Measurements from ENCODE around the gene TULP4. TPM values are rescaled to one million over a fixed set of nuclear protein-coding genes. Genes with fewer than 3 reads are reported as not detected.

Gene TULP4
- total RNA-seq, 1 experiment from 2014 or later, result 210 TPM

DNA sequence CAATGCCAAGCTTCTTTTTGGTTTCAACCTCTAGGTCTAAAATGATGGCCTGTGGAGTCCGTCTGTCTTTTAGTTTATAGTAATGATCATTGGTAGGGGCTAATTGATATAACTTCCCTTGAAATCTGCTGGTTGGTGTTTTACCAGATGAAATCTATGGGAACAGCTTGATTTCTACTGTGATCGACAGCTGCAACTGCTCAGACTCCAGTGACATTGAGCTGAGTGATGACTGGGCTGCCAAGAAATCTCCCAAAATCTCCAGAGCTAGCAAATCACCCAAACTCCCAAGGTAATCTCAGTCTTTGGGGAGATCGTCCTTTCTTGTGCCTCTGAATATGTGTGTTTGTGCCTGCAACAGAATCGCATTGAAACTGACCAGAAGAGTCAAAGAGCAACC, 177.2 kb downstream of the TULP4 start:
- DNase-seq, result no peak
- Histone ChIP-seq H3K27me3 (no peaks in the 10 kb centered on the region), H3K9me3 (replicated peaks) (no peaks in the 10 kb centered on the region), H3K27ac (no peak overlapping the region), H3K4me1 (0 out of 2 replicates have a peak, but pooled peaks cover 4% of the 10 kb centered on the region), H3K4me3 (no peak overlapping the region), H3K36me3 (peaks cover 27% of the 10 kb centered on the region)

DNA sequence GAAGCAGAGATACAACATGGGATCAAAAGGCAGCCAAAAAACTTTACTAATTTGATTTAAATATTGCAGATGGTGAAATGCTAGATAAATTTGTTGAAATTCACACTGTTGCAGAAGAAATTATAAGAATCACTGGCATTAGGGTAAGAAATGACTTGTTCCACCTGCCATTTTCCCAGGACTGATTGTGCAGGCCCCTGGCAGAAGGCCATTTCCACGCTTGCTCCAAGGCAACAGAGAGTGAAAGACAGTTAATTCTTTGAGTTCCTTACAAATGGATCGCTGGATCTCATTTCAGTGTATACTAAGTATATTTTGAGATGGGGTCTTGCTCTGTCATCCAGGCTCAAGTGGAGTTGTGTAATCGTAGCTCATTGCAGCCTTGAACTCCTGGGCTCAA, 180.6 kb downstream of the TULP4 start:
- no peak for DNase-seq
- H3K4me3 ChIP-seq, result no peak overlapping the region
- H3K9me3 ChIP-seq (replicated peaks), result no peaks in the 10 kb centered on the region
- H3K4me1 ChIP-seq, result peaks cover 5% of the 10 kb centered on the region; the same call in 1 of the 2 replicates
- peaks cover 37% of the 10 kb centered on the region for H3K36me3 ChIP-seq
- H3K27ac ChIP-seq, result no peak overlapping the region
- H3K27me3 ChIP-seq, result no peaks in the 10 kb centered on the region

DNA sequence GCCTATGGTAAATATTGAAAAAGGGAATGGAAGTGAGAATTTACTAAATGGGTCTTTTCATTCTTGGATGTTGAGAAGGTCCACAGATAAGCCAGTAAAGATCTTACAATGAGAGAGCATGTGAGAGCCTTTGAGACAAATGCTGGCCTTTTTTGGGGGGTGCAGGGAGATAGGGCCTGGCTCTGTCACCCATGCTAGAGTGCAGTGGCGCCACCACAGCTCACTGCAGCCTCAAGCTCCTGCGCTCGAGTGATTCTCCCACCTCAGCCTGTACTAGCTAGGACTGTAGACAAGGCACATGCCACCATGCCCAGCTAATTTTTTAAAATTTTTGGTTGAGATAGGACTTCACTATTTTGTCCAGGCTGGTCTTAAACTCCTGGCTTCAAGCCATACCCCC, 184.4 kb downstream of the TULP4 start:
- Histone ChIP-seq H3K9me3 (replicated peaks) (no peaks in the 10 kb centered on the region), H3K36me3 (peaks cover 49% of the 10 kb centered on the region), H3K27ac (no peak overlapping the region), H3K27me3 (no peaks in the 10 kb centered on the region), H3K4me3 (no peak overlapping the region), H3K4me1 (peaks cover 31% of the 10 kb centered on the region)
- no peak for DNase-seq

DNA sequence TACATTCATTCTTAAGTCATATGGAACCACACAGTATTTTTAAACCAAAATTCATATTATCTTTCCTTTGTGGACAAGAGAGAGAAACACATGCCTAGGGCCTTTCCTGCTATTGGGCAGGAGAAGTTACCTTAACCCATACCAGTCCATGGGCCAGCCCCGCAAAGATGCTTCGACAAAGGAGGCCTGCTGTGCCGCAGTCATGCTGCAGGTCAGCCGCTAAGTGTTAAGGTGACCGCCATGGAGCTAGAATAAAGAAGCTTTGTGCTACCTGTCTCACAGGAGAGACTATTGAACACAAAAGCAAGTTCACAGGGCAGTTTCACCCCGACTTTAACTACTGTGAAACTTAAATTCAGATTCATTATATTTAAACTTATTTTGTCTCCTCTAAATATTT, 185.4 kb downstream of the TULP4 start:
- Histone ChIP-seq H3K27ac (no peak overlapping the region), H3K4me1 (peaks cover 31% of the 10 kb centered on the region), H3K4me3 (no peak overlapping the region), H3K9me3 (replicated peaks) (no peaks in the 10 kb centered on the region), H3K27me3 (no peaks in the 10 kb centered on the region), H3K36me3 (peaks cover 56% of the 10 kb centered on the region)
- DNase-seq, result no peak

DNA sequence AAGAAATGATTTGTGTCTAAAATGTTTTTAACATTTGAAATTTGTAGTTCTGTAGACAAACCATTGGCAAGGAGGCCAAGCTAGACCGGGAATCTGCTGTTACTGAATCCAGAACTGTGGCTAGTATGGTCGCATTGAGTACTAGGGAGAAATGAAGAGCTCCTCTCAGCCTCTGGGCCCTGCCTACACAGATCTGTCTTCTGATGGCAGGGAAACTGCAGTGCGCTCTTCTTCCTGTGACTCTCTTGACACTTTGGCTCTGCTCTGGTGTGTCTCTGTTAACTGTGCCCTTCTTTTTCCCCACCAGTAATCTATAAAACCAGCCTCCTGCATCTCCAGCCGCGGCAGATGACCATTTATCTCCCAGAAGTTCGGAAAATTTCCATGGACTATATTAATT, 186.1 kb downstream of the TULP4 start:
- Histone ChIP-seq H3K27ac (peak overlapping the region; percentile 94; the same call in 1 of the 2 replicates), H3K4me3 (no peak overlapping the region), H3K4me1 (peaks cover 31% of the 10 kb centered on the region), H3K27me3 (no peaks in the 10 kb centered on the region), H3K36me3 (peaks cover 63% of the 10 kb centered on the region), H3K9me3 (replicated peaks) (no peaks in the 10 kb centered on the region)
- DNase-seq, result no peak

DNA sequence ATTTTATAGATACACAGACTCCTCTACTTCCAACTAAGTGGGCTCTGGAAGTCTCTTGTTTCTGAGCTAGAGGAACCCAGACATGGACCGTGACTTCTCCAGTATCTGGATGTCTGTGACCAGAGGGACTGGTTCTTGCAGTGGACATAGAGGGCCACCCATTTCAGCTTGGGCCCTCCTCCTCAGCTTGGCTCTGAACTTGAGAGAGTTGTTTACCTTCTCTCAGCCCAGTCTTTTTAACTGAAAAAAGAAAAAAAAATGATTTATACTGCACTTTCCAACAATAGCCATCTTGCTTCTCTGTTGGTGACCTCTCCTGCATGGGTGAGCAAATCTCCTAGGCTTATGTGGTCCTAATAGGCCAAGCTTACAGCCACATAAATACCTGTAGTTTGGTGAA, 187.3 kb downstream of the TULP4 start:
- Histone ChIP-seq H3K27ac (peak overlapping the region; percentile 94), H3K4me3 (no peak overlapping the region), H3K36me3 (peaks cover 71% of the 10 kb centered on the region), H3K9me3 (replicated peaks) (no peaks in the 10 kb centered on the region), H3K4me1 (peaks cover 31% of the 10 kb centered on the region), H3K27me3 (no peaks in the 10 kb centered on the region)
- DNase-seq, result no peak

DNA sequence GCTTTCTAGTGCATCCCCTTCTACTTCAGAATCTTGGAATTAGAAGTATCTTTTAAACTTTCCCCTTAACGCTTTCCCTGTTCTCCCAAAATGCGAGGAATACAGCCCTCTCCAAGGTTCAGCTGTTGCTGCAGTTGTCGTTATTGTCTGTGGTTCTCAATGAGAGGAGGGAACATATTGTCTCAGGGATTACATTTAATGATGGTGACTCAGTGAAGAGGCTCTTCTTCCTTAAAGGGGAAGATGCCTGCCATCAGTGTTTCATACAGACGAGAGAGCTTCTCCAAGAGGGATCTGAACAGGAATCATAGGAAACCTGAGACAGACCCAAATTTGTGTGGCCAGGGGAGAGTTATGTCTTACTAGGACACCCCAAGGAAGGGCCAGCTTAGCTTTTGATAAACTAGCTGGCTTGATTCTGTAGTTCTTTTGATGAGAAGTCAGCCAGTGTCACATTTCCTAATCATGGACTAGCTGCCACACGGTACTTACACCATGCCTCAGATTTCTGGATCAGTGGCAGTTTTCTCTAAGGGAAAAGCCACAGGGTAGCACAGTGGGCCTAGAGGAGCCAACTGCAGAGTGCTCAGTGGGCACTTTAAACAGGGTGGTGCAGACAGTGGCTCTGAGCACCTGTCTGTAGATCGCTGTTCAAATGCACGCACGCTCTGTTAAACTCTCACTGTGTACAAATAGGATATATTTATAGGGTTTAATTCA, 187.9 kb downstream of the TULP4 start:
- peak; percentile 69 to 90 for DNase-seq
- Histone ChIP-seq H3K27me3 (no peaks in the 10 kb centered on the region), H3K36me3 (peaks cover 71% of the 10 kb centered on the region), H3K9me3 (replicated peaks) (no peaks in the 10 kb centered on the region), H3K4me1 (peaks cover 31% of the 10 kb centered on the region), H3K4me3 (no peak overlapping the region), H3K27ac (peak overlapping the region; percentile 94)

DNA sequence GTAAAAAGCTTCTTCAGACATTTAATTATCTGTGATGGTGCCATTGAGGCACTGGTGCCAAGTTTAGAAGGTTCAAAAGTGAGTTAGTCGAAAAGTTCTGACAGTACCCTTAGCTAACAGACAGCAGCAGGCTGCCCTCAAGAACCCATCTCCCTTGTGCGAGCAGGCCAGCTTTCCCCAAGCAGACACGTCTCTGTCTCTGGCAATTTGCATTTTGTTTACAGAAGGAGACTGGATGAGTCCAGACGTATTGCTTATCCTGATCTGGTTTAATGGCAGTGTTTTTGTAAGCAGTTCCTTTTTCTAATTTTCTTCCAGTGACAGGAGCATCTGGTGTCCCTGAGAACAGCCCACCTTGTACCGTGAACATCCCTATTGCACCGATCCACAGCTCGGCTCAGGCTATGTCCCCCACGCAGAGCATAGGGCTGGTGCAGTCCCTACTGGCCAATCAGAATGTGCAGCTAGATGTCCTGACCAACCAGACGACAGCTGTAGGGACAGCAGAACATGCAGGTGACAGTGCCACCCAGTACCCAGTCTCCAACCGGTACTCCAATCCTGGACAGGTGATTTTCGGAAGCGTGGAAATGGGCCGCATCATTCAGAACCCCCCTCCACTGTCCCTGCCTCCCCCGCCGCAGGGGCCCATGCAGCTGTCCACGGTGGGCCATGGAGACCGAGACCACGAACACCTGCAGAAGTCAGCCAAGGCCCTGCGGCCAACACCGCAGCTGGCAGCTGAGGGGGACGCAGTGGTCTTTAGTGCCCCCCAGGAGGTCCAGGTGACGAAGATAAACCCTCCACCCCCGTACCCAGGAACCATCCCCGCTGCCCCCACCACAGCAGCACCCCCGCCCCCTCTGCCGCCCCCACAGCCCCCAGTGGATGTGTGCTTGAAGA, 189.3 kb downstream of the TULP4 start:
- no peaks in the 10 kb centered on the region for H3K27me3 ChIP-seq
- no peaks in the 10 kb centered on the region for H3K9me3 ChIP-seq (replicated peaks)
- H3K4me3 ChIP-seq, result no peak overlapping the region
- peaks cover 31% of the 10 kb centered on the region for H3K4me1 ChIP-seq
- no peak for DNase-seq
- H3K27ac ChIP-seq, result peak overlapping the region; percentile 94
- H3K36me3 ChIP-seq, result peaks cover 68% of the 10 kb centered on the region

- peaks cover 69% of the 10 kb centered on the region for H3K36me3 ChIP-seq
Measured at GRCh38 chr6:158502263-158502950, 190.1 kb downstream of the TULP4 start.

GRCh38 chr6:158503222-158503621, 191.0 kb downstream of the TULP4 start:
- no peak for DNase-seq
- no peak overlapping the region for H3K27ac ChIP-seq
- H3K9me3 ChIP-seq (replicated peaks), result no peaks in the 10 kb centered on the region
- H3K36me3 ChIP-seq, result peaks cover 68% of the 10 kb centered on the region
- H3K4me1 ChIP-seq, result peaks cover 28% of the 10 kb centered on the region
- no peak overlapping the region for H3K4me3 ChIP-seq
- H3K27me3 ChIP-seq, result no peaks in the 10 kb centered on the region

More at GRCh38 chr6:158502263-158502950, 190.1 kb downstream of the TULP4 start:
- Histone ChIP-seq H3K4me3 (no peak overlapping the region), H3K9me3 (replicated peaks) (no peaks in the 10 kb centered on the region), H3K27ac (no peak overlapping the region), H3K27me3 (no peaks in the 10 kb centered on the region), H3K4me1 (peaks cover 31% of the 10 kb centered on the region)
- no peak for DNase-seq

DNA sequence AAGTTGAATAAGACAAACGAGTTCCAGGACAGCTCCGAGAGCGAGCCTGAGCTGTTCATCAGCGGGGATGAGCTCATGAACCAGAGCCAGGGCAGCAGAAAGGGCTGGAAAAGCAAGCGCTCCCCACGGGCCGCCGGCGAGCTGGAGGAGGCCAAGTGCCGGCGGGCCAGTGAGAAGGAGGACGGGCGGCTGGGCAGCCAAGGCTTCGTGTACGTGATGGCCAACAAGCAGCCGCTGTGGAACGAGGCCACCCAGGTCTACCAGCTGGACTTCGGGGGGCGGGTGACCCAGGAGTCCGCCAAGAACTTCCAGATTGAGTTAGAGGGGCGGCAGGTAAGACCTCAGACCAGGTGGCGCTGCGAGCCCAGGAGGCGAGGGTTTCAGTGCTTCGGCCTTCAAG, 191.6 kb downstream of the TULP4 start:
- Histone ChIP-seq H3K36me3 (peaks cover 66% of the 10 kb centered on the region), H3K27me3 (no peaks in the 10 kb centered on the region), H3K9me3 (replicated peaks) (no peaks in the 10 kb centered on the region), H3K4me3 (no peak overlapping the region), H3K4me1 (peaks cover 25% of the 10 kb centered on the region), H3K27ac (no peak overlapping the region)
- DNase-seq, result no peak

DNA sequence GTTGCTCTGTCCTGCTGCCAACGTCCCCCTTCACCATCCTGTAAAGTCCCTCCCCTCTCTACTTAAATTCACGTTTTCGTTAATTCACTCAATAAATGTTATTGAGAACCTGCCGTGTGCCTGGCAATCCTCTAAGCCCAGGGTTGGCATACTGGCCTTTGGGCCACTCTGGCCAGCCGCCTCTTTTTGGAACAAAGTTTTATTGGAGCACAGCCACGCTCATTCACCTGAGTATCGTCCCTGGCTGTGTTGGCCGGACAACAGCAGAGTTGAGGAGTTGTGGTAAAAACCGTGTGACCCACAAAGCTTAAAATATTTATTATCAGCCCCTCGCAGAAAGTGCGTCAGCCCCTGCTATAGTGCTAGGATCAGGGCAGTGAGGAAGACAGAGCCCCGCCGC, 192.9 kb downstream of the TULP4 start:
- Histone ChIP-seq H3K36me3 (peaks cover 60% of the 10 kb centered on the region), H3K9me3 (replicated peaks) (no peaks in the 10 kb centered on the region), H3K27ac (no peak overlapping the region), H3K4me1 (peaks cover 14% of the 10 kb centered on the region), H3K4me3 (no peak overlapping the region), H3K27me3 (no peaks in the 10 kb centered on the region)
- no peak for DNase-seq

DNA sequence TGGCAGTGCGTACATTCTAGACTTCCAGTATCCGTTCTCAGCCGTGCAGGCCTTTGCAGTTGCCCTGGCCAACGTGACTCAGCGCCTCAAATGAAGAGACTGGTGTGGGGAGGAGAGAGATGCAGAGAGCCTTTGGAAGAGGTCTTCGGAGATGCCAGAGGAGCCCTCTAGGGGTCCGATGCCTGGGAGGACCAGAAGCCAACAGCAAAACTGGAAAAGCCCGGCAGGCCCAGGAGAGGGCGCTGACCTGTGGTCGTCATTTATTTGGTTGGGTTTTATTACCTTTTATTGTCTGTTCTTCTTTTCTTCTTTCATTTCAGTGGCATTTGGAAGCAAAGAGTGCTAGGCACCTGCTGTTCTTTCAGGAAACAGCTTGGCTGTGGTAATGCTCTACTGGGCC, 194.3 kb downstream of the TULP4 start:
- Histone ChIP-seq H3K27ac (no peak overlapping the region), H3K4me3 (no peak overlapping the region), H3K4me1 (no peaks in the 10 kb centered on the region), H3K9me3 (replicated peaks) (no peaks in the 10 kb centered on the region), H3K27me3 (no peaks in the 10 kb centered on the region), H3K36me3 (peaks cover 56% of the 10 kb centered on the region)
- DNase-seq, result no peak

DNA sequence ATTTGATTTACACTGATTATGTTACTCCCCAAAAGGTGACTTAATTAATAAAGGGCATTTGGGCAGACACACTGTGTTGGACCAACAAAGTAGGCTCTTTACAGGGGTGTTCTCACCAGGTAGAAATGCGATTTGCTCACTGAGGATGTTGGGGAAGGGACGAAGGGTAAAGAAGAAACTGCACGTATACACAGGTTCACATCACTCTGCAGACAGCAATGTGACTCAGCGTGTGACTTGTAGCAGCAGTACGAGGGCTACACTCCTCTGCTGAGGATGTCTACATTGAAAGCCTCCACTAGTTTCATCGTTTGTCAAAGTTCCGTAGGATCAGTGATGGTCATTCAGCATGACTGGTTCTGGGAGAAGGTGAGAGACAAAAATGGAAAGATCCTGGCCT, 194.9 kb downstream of the TULP4 start:
- H3K9me3 ChIP-seq (replicated peaks), result no peaks in the 10 kb centered on the region
- no peaks in the 10 kb centered on the region for H3K4me1 ChIP-seq
- H3K27ac ChIP-seq, result no peak overlapping the region
- no peak for DNase-seq
- H3K27me3 ChIP-seq, result no peaks in the 10 kb centered on the region
- peaks cover 53% of the 10 kb centered on the region for H3K36me3 ChIP-seq
- H3K4me3 ChIP-seq, result no peak overlapping the region

DNA sequence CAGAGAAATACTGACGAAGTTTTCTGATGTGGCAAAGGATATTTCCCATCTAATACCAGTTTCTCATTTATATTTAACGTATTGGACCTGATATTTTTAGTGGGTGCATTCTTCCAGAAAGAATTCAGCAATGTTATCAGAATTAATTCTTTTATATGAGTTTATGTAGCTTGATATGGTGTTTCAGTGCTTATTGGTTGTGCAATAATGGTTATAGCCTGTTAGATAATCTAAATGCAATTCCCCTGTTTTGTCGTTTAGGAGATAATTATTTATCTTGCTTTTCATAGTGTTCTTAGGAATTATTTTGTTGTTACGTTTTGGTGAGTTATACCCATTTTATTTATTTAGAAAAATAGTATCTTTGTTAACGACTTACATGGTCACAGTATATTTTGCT, 196.2 kb downstream of the TULP4 start:
- no peak for DNase-seq
- Histone ChIP-seq H3K4me3 (no peak overlapping the region), H3K27me3 (no peaks in the 10 kb centered on the region), H3K36me3 (peaks cover 43% of the 10 kb centered on the region), H3K27ac (no peak overlapping the region), H3K4me1 (no peaks in the 10 kb centered on the region), H3K9me3 (replicated peaks) (no peaks in the 10 kb centered on the region)
